ENCODE measurements around the gene FBXW4. TPM values are rescaled to one million over a fixed set of nuclear protein-coding genes. Genes with fewer than 3 reads are reported as not detected.

Gene FBXW4
- total and polyA plus RNA-seq, 2 experiments from 2014 or later: 15.5 to 32.7 TPM

DNA sequence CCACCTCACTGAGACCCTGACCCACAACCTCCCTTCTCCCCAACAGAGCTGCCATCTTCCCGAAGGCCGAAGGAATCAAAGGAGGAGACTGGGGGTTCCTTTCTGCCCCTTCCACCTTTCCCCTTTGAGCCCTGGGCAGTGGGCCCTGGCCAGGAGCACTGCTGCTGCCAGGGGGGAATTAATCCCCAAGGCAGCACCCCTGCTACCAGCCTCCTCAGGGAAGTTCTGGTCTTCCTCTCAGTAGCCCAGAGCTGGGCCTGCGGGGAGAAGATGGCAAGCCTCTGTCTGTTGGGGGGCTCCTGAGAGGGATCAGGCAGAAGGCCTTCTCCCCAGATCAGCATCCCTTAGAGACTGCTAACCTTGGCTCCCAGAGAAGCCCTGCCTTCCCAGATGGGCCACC lies 81.3 kb downstream of the FBXW4 start:
- H3K4me2 ChIP-seq: no peak overlapping the region
- no peak overlapping the region for H3K27ac ChIP-seq
- H3K4me3 ChIP-seq: no peak overlapping the region
- no peaks in the 10 kb centered on the region for H3K4me1 ChIP-seq (ENCODE audit: insufficient read depth)
- no peak for DNase-seq (ENCODE audit: low spot score)
- 100% methylated on average over 3 of the region's 3 CpGs for WGBS (ENCODE audit: low lambda C conversion rate, missing lambda C conversion rate)
- H2AFZ ChIP-seq: no peak overlapping the region
- H3K79me2 ChIP-seq: no peaks in the 10 kb centered on the region
- TF ChIP-seq, protein P1, sequence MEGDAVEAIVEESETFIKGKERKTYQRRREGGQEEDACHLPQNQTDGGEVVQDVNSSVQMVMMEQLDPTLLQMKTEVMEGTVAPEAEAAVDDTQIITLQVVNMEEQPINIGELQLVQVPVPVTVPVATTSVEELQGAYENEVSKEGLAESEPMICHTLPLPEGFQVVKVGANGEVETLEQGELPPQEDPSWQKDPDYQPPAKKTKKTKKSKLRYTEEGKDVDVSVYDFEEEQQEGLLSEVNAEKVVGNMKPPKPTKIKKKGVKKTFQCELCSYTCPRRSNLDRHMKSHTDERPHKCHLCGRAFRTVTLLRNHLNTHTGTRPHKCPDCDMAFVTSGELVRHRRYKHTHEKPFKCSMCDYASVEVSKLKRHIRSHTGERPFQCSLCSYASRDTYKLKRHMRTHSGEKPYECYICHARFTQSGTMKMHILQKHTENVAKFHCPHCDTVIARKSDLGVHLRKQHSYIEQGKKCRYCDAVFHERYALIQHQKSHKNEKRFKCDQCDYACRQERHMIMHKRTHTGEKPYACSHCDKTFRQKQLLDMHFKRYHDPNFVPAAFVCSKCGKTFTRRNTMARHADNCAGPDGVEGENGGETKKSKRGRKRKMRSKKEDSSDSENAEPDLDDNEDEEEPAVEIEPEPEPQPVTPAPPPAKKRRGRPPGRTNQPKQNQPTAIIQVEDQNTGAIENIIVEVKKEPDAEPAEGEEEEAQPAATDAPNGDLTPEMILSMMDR (IDR thresholded peaks at IDR 0.05; ENCODE audit: poor library complexity): no peak
- no peak for TF ChIP-seq EZH2phosphoT487 (IDR thresholded peaks at IDR 0.05; ENCODE audit: low read depth, severe bottlenecking, unreplicated experiment)
- TF ChIP-seq EZH2 (IDR thresholded peaks at IDR 0.05; ENCODE audit: borderline replicate concordance): no peak
- no peaks in the 10 kb centered on the region for H3K36me3 ChIP-seq (replicated peaks; ENCODE audit: insufficient read depth, low read depth)
- no peaks in the 10 kb centered on the region for H3K27me3 ChIP-seq
- H4K20me1 ChIP-seq (ENCODE audit: insufficient read depth, poor library complexity, severe bottlenecking): no peaks in the 10 kb centered on the region
- H3K9me2 ChIP-seq (replicated peaks; ENCODE audit: insufficient read depth): no peaks in the 10 kb centered on the region
- H3K9me3 ChIP-seq (ENCODE audit: low read depth): no peaks in the 10 kb centered on the region

DNA sequence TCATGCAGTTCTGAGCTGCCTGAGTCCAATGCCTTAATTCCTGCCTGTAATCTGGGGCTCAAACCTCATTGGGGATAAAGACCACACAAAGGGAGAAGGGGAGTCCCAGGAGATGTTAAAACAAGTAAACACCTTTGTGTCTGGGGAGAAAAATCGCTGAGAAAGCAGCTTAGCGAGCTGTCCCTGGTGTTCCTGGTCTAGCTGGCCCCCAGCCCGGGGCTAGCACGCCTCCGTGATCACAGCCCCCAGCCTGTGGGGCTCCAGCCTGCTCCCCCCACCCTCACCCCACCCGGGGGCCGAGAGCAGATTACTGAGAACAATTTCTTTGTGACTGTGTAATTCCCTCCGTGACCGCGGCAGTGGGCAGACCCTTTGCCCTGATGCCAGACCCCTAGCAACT lies 82.1 kb downstream of the FBXW4 start:
- no peak overlapping the region for H3K27ac ChIP-seq
- 72% methylated on average over 5 of the region's 10 CpGs for WGBS (ENCODE audit: low lambda C conversion rate, missing lambda C conversion rate)
- no peaks in the 10 kb centered on the region for H3K4me1 ChIP-seq (ENCODE audit: insufficient read depth)
- TF ChIP-seq EZH2 (IDR thresholded peaks at IDR 0.05; ENCODE audit: borderline replicate concordance) (no peak), EZH2phosphoT487 (IDR thresholded peaks at IDR 0.05; ENCODE audit: low read depth, severe bottlenecking, unreplicated experiment) (no peak)
- TF ChIP-seq, protein P1 (IDR thresholded peaks at IDR 0.05; ENCODE audit: poor library complexity): no peak
- H3K36me3 ChIP-seq (replicated peaks; ENCODE audit: insufficient read depth, low read depth): no peaks in the 10 kb centered on the region
- H4K20me1 ChIP-seq (ENCODE audit: insufficient read depth, poor library complexity, severe bottlenecking): no peaks in the 10 kb centered on the region
- H2AFZ ChIP-seq: no peak overlapping the region
- H3K4me2 ChIP-seq: no peak overlapping the region
- no peaks in the 10 kb centered on the region for H3K27me3 ChIP-seq
- no peaks in the 10 kb centered on the region for H3K9me2 ChIP-seq (replicated peaks; ENCODE audit: insufficient read depth)
- H3K4me3 ChIP-seq: no peak overlapping the region
- no peaks in the 10 kb centered on the region for H3K9me3 ChIP-seq (ENCODE audit: low read depth)
- H3K79me2 ChIP-seq: no peaks in the 10 kb centered on the region
- DNase-seq (ENCODE audit: low spot score): no peak

DNA sequence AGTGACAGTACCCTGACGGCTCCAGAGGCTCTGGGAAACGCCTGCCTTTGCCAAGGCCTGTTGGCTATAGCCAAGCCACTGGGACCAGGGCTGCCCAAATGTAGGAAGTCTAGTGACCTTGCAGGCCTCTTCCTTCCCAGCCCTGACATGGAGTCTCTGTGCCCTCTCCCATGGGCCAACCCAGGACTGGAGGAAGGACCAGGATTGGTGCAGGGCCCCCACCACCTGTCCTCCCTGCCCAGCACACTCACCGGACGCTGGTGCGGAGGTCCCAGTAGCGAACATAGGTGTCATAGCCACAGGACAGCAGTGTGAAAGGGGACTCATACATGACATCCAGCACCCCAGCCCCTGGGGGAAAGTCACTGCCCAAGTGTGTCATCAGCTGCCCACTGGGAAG lies 82.9 kb downstream of the FBXW4 start:
- Histone ChIP-seq H3K4me2 (no peak overlapping the region), H4K20me1 (ENCODE audit: insufficient read depth, poor library complexity, severe bottlenecking) (no peaks in the 10 kb centered on the region), H3K27me3 (no peaks in the 10 kb centered on the region), H3K9me2 (replicated peaks; ENCODE audit: insufficient read depth) (no peaks in the 10 kb centered on the region), H3K36me3 (replicated peaks; ENCODE audit: insufficient read depth, low read depth) (no peaks in the 10 kb centered on the region), H3K9me3 (ENCODE audit: low read depth) (no peaks in the 10 kb centered on the region), H3K79me2 (no peaks in the 10 kb centered on the region), H2AFZ (no peak overlapping the region), H3K27ac (no peak overlapping the region), H3K4me3 (no peak overlapping the region), H3K4me1 (ENCODE audit: insufficient read depth) (no peaks in the 10 kb centered on the region)
- TF ChIP-seq EZH2phosphoT487 (IDR thresholded peaks at IDR 0.05; ENCODE audit: low read depth, severe bottlenecking, unreplicated experiment) (no peak), EZH2 (IDR thresholded peaks at IDR 0.05; ENCODE audit: borderline replicate concordance) (no peak)
- TF ChIP-seq, protein P1 (IDR thresholded peaks at IDR 0.05; ENCODE audit: poor library complexity): no peak
- DNase-seq (ENCODE audit: low spot score): no peak
- WGBS (ENCODE audit: low lambda C conversion rate, missing lambda C conversion rate): 94% methylated on average over 6 of the region's 6 CpGs

Data from hepatocyte (in vitro differentiated cells).